Measurements from ENCODE around the gene DOCK1.

Gene DOCK1

GRCh38 chr10:127012769-127013152, 107.5 kb downstream of the DOCK1 start:
- no peak for DNase-seq

- no peak for DNase-seq
These were observed 108.0 kb downstream of the DOCK1 start for GRCh38 chr10:127013211-127013656.

- DNase-seq: no peak
These were observed 108.7 kb downstream of the DOCK1 start for GRCh38 chr10:127013691-127014473.

GRCh38 chr10:127014671-127015070, 109.4 kb downstream of the DOCK1 start:
- no peak for DNase-seq

GRCh38 chr10:127015373-127015772, 110.1 kb downstream of the DOCK1 start:
- DNase-seq: no peak

- DNase-seq: no peak
These were observed 111.1 kb downstream of the DOCK1 start for GRCh38 chr10:127016331-127016730.

- DNase-seq: no peak
These were observed 112.5 kb downstream of the DOCK1 start for GRCh38 chr10:127017541-127018297.

- no peak for DNase-seq
These were observed 113.0 kb downstream of the DOCK1 start for GRCh38 chr10:127018298-127018650.

- no peak for DNase-seq
These were observed 113.5 kb downstream of the DOCK1 start for GRCh38 chr10:127018766-127019165.

- no peak for DNase-seq
These were observed 115.0 kb downstream of the DOCK1 start for GRCh38 chr10:127020260-127020659.

- DNase-seq: no peak
These were observed 116.6 kb downstream of the DOCK1 start for GRCh38 chr10:127021801-127022200.

GRCh38 chr10:127024685-127025435, 119.6 kb downstream of the DOCK1 start:
- DNase-seq: no peak

GRCh38 chr10:127027786-127028185, 122.6 kb downstream of the DOCK1 start:
- no peak for DNase-seq

- DNase-seq: no peak
These were observed 123.3 kb downstream of the DOCK1 start for GRCh38 chr10:127028556-127028955.

- DNase-seq: no peak
These were observed 123.8 kb downstream of the DOCK1 start for GRCh38 chr10:127029061-127029460.

GRCh38 chr10:127033216-127034033, 128.2 kb downstream of the DOCK1 start:
- no peak for DNase-seq

GRCh38 chr10:127034034-127034633, 128.9 kb downstream of the DOCK1 start:
- DNase-seq: no peak

- no peak for DNase-seq
These were observed 129.6 kb downstream of the DOCK1 start for GRCh38 chr10:127034790-127035189.

- DNase-seq: no peak
These were observed 130.6 kb downstream of the DOCK1 start for GRCh38 chr10:127035827-127036226.

- no peak for DNase-seq
These were observed 131.8 kb downstream of the DOCK1 start for GRCh38 chr10:127036987-127037386.

- no peak for DNase-seq
These were observed 134.2 kb downstream of the DOCK1 start for GRCh38 chr10:127039435-127039834.

GRCh38 chr10:127040756-127041155, 135.5 kb downstream of the DOCK1 start:
- DNase-seq: no peak

All from CD4-positive, alpha-beta T cell treated with Interleukin-4 for 1 hour (primary cell).